ENCODE measurements around the gene BCL2L12. TPM values are rescaled to one million over a fixed set of nuclear protein-coding genes. Genes with fewer than 3 reads are reported as not detected.

Gene BCL2L12
- polyA plus RNA-seq, 1 of the 3 experiments (the other 2 are of a cell fraction) = 27.9 TPM

GRCh38 chr19:49704888-49705642 is 39.3 kb downstream of the BCL2L12 start:
- Histone ChIP-seq H3K36me3 (replicated peaks in 1 of 2; ENCODE audit: control insufficient read depth in 1 of 2, insufficient read depth in 2 of 2, low read length in 1 of 2) (peaks cover 11 to 24% of the 10 kb centered on the region in 2 experiments), H3K79me2 (ENCODE audit: insufficient read depth) (no peaks in the 10 kb centered on the region), H3K4me1 (ENCODE audit: control insufficient read depth in 1 of 2, insufficient read depth in 2 of 2, low read depth in 1 of 2, low read length in 1 of 2) (no peaks in the 10 kb centered on the region), H3K27me3 (ENCODE audit: insufficient read depth) (no peaks in the 10 kb centered on the region), H3F3A (replicated peaks; ENCODE audit: insufficient read depth) (no peaks in the 10 kb centered on the region), H2AFZ (ENCODE audit: low read depth) (no peak overlapping the region), H3K9me3 (no peaks in the 10 kb centered on the region), H4K20me1 (ENCODE audit: insufficient read depth) (no peaks in the 10 kb centered on the region), H3K27ac (ENCODE audit: low read depth in 2 of 2, low read length in 1 of 2) (no peak overlapping the region), H3K9ac (no peak overlapping the region), H3K4me2 (no peak overlapping the region), H3K4me3 (ENCODE audit: low read depth in 2 of 2, low read length in 1 of 2) (no peak overlapping the region), H3K9me2 (no peaks in the 10 kb centered on the region)
- CTCF ChIA-PET = no interaction called here
- TF ChIP-seq JUND (IDR thresholded peaks at IDR 0.05) = no peak
- no peak for TF ChIP-seq RCOR1 (IDR thresholded peaks at IDR 0.05; ENCODE audit: low read length)
- no peak for TF ChIP-seq TAF1 (IDR thresholded peaks at IDR 0.05; ENCODE audit: borderline replicate concordance, low read depth, low read length)
- TF ChIP-seq CTCF (IDR thresholded peaks at IDR 0.05) = no peak
- no peak for TF ChIP-seq USF1 (IDR thresholded peaks at IDR 0.05; ENCODE audit: borderline replicate concordance, low read depth)
- TF ChIP-seq GABPA (IDR thresholded peaks at IDR 0.05; ENCODE audit: low read depth) = no peak
- no peak for TF ChIP-seq EP300 (IDR thresholded peaks at IDR 0.05; ENCODE audit: borderline replicate concordance in 1 of 2, low read depth in 1 of 2, low read length in 1 of 2)
- TF ChIP-seq TCF12 (IDR thresholded peaks at IDR 0.05) = no peak
- TF ChIP-seq EZH2phosphoT487 (IDR thresholded peaks at IDR 0.05; ENCODE audit: borderline replicate concordance, low read depth) = no peak
- TF ChIP-seq POLR2AphosphoS5 (IDR thresholded peaks at IDR 0.05; ENCODE audit: low read depth, low read length) = no peak
- TF ChIP-seq, protein P1, sequence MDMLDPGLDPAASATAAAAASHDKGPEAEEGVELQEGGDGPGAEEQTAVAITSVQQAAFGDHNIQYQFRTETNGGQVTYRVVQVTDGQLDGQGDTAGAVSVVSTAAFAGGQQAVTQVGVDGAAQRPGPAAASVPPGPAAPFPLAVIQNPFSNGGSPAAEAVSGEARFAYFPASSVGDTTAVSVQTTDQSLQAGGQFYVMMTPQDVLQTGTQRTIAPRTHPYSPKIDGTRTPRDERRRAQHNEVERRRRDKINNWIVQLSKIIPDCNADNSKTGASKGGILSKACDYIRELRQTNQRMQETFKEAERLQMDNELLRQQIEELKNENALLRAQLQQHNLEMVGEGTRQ (IDR thresholded peaks at IDR 0.05; ENCODE audit: borderline replicate concordance, low read depth, low read length) = no peak
- no peak for TF ChIP-seq NFIC (IDR thresholded peaks at IDR 0.05; ENCODE audit: borderline replicate concordance)
- TF ChIP-seq ZBTB33 (IDR thresholded peaks at IDR 0.05; ENCODE audit: borderline replicate concordance, low read depth) = no peak
- WGBS (ENCODE audit: low lambda C conversion rate) = 93% methylated on average over 19 of the region's 22 CpGs
- DNase-seq = no peak
- POLR2A ChIA-PET = no interaction called here
